Measurements from ENCODE around the gene GBA3.

DNA sequence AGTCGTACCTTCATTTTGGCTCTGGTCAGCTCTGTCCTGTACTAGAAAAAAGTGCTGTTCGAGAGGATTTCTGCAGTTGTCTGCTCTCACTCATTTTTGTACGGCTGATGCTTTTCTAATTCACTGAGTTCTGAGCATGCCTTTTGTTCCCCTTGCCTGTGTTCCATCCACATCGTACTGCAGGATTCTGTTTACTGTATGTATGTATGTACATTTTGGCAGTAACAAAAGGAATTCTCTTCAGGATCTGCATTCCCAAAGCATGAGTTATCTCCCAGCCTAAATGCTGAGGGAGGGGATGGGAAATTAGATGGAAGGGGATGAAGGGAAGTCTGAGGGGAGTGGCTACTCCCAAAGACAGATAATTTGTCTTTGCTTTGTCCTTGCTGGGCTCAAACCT is 87.6 kb downstream of the GBA3 start:
- TF ChIP-seq EZH2 (IDR thresholded peaks at IDR 0.05; ENCODE audit: insufficient read depth, poor library complexity, severe bottlenecking) (no peak), EZH2phosphoT487 (IDR thresholded peaks at IDR 0.05; ENCODE audit: insufficient read depth, low read depth) (no peak)

All from GM23248 (cell line).